AG04450 (cell line): ENCODE measurements around the gene CHD9NB. TPM values are rescaled to one million over a fixed set of nuclear protein-coding genes. Genes with fewer than 3 reads are reported as not detected.

Experiments used
- CTCF ChIA-PET: fragments of 300-600, 350-600 bp; formaldehyde crosslinking; extraction: SDS; loops from one replicate; lab custom pipeline; 2022; ENCODE audit warnings: antibody characterized with exemption, inconsistent platforms; lab: Charles Lee
- POLR2A ChIA-PET: fragments of 350-600 bp; formaldehyde crosslinking; extraction: SDS; loops from one replicate; lab custom pipeline; 2021; ENCODE audit warnings: antibody characterized with exemption, inconsistent platforms; lab: Yijun Ruan, JAX
- DNase-seq: peaks from one replicate; pipeline ENCODE4 v3.0.0-alpha.2; 2011; ENCODE audit warnings: low read depth, low spot score
- H3K27ac ChIP-seq: one replicate; pipeline ENCODE4 v1.5.1; 2012; ENCODE audit warnings: low read depth, low read length, control low read depth
- H3K27me3 ChIP-seq: one replicate; pipeline ENCODE4 v1.6.0; 2012; ENCODE audit warnings: low read length; ENCODE audit not compliant: control insufficient read depth, insufficient read depth
- H3K4me3 ChIP-seq: 2 replicates; pipeline ENCODE4 v1.5.1; 2011; ENCODE audit warnings: mild to moderate bottlenecking, low read depth, low read length, control low read depth
- H3K9me3 ChIP-seq: 2 replicates; pipeline ENCODE4 v1.5.1; 2012; ENCODE audit warnings: low read length; ENCODE audit not compliant: control insufficient read depth, insufficient read depth
- CTCF ChIP-seq: IDR thresholded peaks from 2 replicates; pipeline ENCODE4 v1.5.1; 2011; ENCODE audit warnings: low read depth, low read length, control low read depth, inconsistent platforms
- polyA plus RNA-seq: library from polyadenylated mRNA; depleted of rRNA; stranded (reverse); fragments of >200 nt; gene quantifications from 2 replicates; pipeline ENCODE4 v1.2.3, GENCODE V29; 2011

Gene CHD9NB
- polyA plus RNA-seq, 1 experiment = 1.2 TPM

- no peaks in the 10 kb centered on the region for H3K9me3 ChIP-seq
- DNase-seq = no peak
- ChIA-PET POLR2A (interaction anchor here (0.6 to 2.5 kb wide), 5 partner anchors 9 to 117 kb away, joined by 3 to 22 read pairs (median 4); no protein-coding TSS in a partner anchor), CTCF (interaction anchor here (3.2 kb wide), 1 partner anchor 35 kb away, joined by 10 read pairs; the partner anchor contains the start of gene CHD9)
- H3K27me3 ChIP-seq = no peaks in the 10 kb centered on the region
- peak overlapping the region; percentile 95 for H3K27ac ChIP-seq
- H3K4me3 ChIP-seq = peak overlapping the region; percentile 29
- TF ChIP-seq CTCF = no peak
Observed at GRCh38 chr16:53090286-53090590, 37.5 kb upstream of the CHD9NB start.

GRCh38 chr16:53089434-53090285 lies 37.0 kb upstream of the CHD9NB start:
- CTCF ChIA-PET = interaction anchor here (3.2 kb wide), 1 partner anchor 34 kb away, joined by 10 read pairs; the partner anchor contains the start of gene CHD9
- peak overlapping the region; percentile 95 for H3K27ac ChIP-seq
- no peak for TF ChIP-seq CTCF
- POLR2A ChIA-PET = interaction anchor here (0.6 to 2.5 kb wide), 3 partner anchors 10 to 118 kb away, joined by 3 to 22 read pairs (median 18); no protein-coding TSS in a partner anchor
- H3K9me3 ChIP-seq = no peaks in the 10 kb centered on the region
- H3K4me3 ChIP-seq = no peak overlapping the region
- no peak for DNase-seq
- no peaks in the 10 kb centered on the region for H3K27me3 ChIP-seq

- no peak overlapping the region for H3K27ac ChIP-seq
- no peaks in the 10 kb centered on the region for H3K27me3 ChIP-seq
- ChIA-PET CTCF (no interaction called here), POLR2A (interaction anchor here (0.8 to 2.2 kb wide), 2 partner anchors 11 to 13 kb away, joined by 3 to 6 read pairs; no protein-coding TSS in a partner anchor)
- no peak overlapping the region for H3K4me3 ChIP-seq
- no peak for TF ChIP-seq CTCF
- no peaks in the 10 kb centered on the region for H3K9me3 ChIP-seq
- no peak for DNase-seq
Observed at GRCh38 chr16:53087101-53087500, 34.4 kb upstream of the CHD9NB start.

GRCh38 chr16:53085931-53086421 lies 33.3 kb upstream of the CHD9NB start:
- Histone ChIP-seq H3K27ac (peak overlapping the region; percentile 47), H3K4me3 (no peak overlapping the region), H3K27me3 (no peaks in the 10 kb centered on the region), H3K9me3 (no peaks in the 10 kb centered on the region)
- TF ChIP-seq CTCF = no peak
- ChIA-PET CTCF (interaction anchor here (1.2 kb wide), 1 partner anchor 44 kb away, joined by 5 read pairs; no protein-coding TSS in a partner anchor), POLR2A (interaction anchor here (0.6 to 2.2 kb wide), 2 partner anchors 13 to 27 kb away, joined by 4 to 6 read pairs; no protein-coding TSS in a partner anchor)
- DNase-seq = no peak
